ENCODE data around the gene UBE2Z. TPM values are rescaled to one million over a fixed set of nuclear protein-coding genes. Genes with fewer than 3 reads are reported as not detected.

UBE2Z gene
- total and polyA plus RNA-seq, 2 of the 13 experiments (the other 11 are each of a cell fraction or from before 2014, with no cell fraction given) = 63.2 to 122 TPM

DNA sequence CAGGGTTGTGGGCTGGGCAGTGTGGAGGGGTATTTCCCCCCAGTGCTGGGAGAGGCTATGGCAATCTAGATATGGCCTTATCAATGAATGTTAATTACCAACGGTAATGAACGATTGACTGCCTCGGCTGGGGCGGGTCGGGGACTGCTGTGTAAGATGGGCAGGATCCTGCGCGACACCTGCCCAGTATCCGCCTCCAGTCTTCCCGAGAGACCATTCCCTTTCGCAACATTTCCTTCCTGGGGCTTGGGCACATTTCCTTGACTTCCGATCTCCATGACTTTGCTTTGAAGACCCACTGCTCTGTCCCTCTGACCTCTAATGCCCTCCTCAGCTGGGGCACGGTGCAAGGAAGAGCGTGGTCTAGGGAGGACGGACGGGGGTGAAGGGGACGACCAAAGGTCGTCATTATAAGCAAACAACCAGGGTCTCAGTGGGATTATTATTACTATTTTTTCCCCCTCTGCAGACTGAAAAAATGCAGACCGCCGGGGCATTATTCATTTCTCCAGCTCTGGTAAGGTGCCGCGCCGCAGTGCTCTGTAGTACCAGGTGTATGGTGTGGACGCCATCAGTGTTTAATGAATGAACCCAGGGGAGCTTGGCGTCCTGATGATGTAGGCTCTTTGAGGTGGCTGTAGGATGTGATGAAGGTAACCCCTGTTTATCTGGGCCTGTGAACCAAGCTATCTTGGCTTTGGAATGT, 15.1 kb upstream of the UBE2Z start (continued):
- 0 out of 2 replicates have a peak, but pooled peaks have one; percentile 46 for TF ChIP-seq SMAD1 (CRISPR knock-in tag; IDR thresholded peaks at IDR 0.05; ENCODE audit: borderline replicate concordance, low read depth)
- no peak for TF ChIP-seq ZNF749 (CRISPR knock-in tag; IDR thresholded peaks at IDR 0.05; ENCODE audit: borderline replicate concordance)
- TF ChIP-seq MLLT10 (CRISPR knock-in tag; IDR thresholded peaks at IDR 0.05) = no peak
- TF ChIP-seq ZNF761 (CRISPR knock-in tag; conservative IDR thresholded peaks at IDR 0.05) = no peak
- TF ChIP-seq ZNF510 (CRISPR knock-in tag; IDR thresholded peaks at IDR 0.05; ENCODE audit: low read depth) = peak; percentile 78
- TF ChIP-seq, protein P1, sequence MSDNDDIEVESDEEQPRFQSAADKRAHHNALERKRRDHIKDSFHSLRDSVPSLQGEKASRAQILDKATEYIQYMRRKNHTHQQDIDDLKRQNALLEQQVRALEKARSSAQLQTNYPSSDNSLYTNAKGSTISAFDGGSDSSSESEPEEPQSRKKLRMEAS (IDR thresholded peaks at IDR 0.05) = no peak
- TF ChIP-seq ZNF709 (CRISPR knock-in tag; IDR thresholded peaks at IDR 0.05) = peak; percentile 58
- TF ChIP-seq, protein P2, sequence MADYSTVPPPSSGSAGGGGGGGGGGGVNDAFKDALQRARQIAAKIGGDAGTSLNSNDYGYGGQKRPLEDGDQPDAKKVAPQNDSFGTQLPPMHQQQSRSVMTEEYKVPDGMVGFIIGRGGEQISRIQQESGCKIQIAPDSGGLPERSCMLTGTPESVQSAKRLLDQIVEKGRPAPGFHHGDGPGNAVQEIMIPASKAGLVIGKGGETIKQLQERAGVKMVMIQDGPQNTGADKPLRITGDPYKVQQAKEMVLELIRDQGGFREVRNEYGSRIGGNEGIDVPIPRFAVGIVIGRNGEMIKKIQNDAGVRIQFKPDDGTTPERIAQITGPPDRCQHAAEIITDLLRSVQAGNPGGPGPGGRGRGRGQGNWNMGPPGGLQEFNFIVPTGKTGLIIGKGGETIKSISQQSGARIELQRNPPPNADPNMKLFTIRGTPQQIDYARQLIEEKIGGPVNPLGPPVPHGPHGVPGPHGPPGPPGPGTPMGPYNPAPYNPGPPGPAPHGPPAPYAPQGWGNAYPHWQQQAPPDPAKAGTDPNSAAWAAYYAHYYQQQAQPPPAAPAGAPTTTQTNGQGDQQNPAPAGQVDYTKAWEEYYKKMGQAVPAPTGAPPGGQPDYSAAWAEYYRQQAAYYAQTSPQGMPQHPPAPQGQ (CRISPR knock-in tag; IDR thresholded peaks at IDR 0.05; ENCODE audit: borderline replicate concordance) = peak; percentile 73; the same call in 1 of the 2 replicates
- TF ChIP-seq ATRX (CRISPR knock-in tag; IDR thresholded peaks at IDR 0.05; ENCODE audit: borderline replicate concordance) = no peak
- TF ChIP-seq HOXA7 (CRISPR knock-in tag; IDR thresholded peaks at IDR 0.05) = no peak
- TF ChIP-seq, protein P3, sequence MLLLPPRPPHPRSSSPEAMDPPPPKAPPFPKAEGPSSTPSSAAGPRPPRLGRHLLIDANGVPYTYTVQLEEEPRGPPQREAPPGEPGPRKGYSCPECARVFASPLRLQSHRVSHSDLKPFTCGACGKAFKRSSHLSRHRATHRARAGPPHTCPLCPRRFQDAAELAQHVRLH (CRISPR knock-in tag; IDR thresholded peaks at IDR 0.05; ENCODE audit: borderline replicate concordance, low read depth) = no peak
- TF ChIP-seq SRY (CRISPR knock-in tag; IDR thresholded peaks at IDR 0.05) = no peak
- TF ChIP-seq ZNF329 (CRISPR knock-in tag; IDR thresholded peaks at IDR 0.05; ENCODE audit: low read depth) = no peak
- TF ChIP-seq RXRA (CRISPR knock-in tag; IDR thresholded peaks at IDR 0.05) = no peak
- no peak for TF ChIP-seq NBN (conservative IDR thresholded peaks at IDR 0.05)
- no peak for TF ChIP-seq ZNF501 (CRISPR knock-in tag; IDR thresholded peaks at IDR 0.05)
- TF ChIP-seq, protein P4, sequence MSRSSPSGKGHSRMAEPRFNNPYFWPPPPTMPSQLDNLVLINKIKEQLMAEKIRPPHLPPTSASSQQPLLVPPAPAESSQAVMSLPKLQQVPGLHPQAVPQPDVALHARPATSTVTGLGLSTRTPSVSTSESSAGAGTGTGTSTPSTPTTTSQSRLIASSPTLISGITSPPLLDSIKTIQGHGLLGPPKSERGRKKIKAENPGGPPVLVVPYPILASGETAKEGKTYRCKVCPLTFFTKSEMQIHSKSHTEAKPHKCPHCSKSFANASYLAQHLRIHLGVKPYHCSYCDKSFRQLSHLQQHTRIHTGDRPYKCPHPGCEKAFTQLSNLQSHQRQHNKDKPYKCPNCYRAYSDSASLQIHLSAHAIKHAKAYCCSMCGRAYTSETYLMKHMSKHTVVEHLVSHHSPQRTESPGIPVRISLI (CRISPR knock-in tag; IDR thresholded peaks at IDR 0.05; ENCODE audit: borderline replicate concordance) = no peak; the same call in 1 of the 2 replicates
- TF ChIP-seq, protein P5, sequence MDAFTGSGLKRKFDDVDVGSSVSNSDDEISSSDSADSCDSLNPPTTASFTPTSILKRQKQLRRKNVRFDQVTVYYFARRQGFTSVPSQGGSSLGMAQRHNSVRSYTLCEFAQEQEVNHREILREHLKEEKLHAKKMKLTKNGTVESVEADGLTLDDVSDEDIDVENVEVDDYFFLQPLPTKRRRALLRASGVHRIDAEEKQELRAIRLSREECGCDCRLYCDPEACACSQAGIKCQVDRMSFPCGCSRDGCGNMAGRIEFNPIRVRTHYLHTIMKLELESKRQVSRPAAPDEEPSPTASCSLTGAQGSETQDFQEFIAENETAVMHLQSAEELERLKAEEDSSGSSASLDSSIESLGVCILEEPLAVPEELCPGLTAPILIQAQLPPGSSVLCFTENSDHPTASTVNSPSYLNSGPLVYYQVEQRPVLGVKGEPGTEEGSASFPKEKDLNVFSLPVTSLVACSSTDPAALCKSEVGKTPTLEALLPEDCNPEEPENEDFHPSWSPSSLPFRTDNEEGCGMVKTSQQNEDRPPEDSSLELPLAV (CRISPR knock-in tag; conservative IDR thresholded peaks at IDR 0.05; ENCODE audit: low read depth) = no peak
- TF ChIP-seq, protein P6, sequence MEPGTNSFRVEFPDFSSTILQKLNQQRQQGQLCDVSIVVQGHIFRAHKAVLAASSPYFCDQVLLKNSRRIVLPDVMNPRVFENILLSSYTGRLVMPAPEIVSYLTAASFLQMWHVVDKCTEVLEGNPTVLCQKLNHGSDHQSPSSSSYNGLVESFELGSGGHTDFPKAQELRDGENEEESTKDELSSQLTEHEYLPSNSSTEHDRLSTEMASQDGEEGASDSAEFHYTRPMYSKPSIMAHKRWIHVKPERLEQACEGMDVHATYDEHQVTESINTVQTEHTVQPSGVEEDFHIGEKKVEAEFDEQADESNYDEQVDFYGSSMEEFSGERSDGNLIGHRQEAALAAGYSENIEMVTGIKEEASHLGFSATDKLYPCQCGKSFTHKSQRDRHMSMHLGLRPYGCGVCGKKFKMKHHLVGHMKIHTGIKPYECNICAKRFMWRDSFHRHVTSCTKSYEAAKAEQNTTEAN (CRISPR knock-in tag; conservative IDR thresholded peaks at IDR 0.05) = no peak
- no peak; the same call in 1 of the 2 replicates for TF ChIP-seq GABPA (IDR thresholded peaks at IDR 0.05; ENCODE audit: low read depth, low read length)
- TF ChIP-seq GABPA (CRISPR knock-in tag; IDR thresholded peaks at IDR 0.05; ENCODE audit: low read depth) = no peak
- no peak for TF ChIP-seq ONECUT2 (CRISPR knock-in tag; IDR thresholded peaks at IDR 0.05)
- 0 out of 2 replicates have a peak, but pooled peaks have one; percentile 54 for TF ChIP-seq ZNF230 (CRISPR knock-in tag; IDR thresholded peaks at IDR 0.05)
- TF ChIP-seq ZNF10 (CRISPR knock-in tag; IDR thresholded peaks at IDR 0.05; ENCODE audit: borderline replicate concordance, low read depth) = no peak
- no peak for TF ChIP-seq MYC (CRISPR knock-in tag; IDR thresholded peaks at IDR 0.05; ENCODE audit: borderline replicate concordance)

Data from HepG2 (cell line).